ENCODE measurements around the gene IGF1R.

The IGF1R gene

DNA sequence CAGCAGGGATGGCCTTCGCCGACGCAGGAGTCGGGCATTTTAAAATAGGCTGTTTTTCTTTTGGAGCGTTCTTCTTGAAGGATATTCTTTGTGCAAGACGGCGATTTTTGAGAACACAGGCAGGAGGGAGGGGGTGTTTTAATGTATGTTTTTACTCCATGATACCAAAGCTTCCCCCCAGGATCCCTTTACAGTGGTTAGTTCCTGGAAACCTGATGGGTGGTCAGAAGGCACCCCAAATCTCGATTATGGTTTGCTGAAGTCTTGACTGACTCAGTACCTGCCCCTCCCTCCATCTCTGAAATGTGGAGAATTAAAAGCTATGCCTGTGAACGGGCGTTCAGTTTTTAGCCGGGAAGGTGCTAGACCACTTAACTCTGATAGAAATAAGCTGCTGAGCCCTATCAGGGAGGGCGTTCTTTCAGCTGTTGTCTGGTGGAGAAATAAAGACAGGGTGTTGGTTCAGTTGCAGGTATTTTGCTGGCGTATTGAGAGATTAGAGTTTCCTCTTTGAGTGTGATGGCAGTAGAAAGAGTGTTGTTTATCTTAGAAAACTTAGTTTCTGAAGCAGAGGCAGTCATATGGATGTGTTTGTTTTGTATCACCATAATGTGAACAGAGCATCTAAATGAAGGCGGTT is 3.4 kb downstream of the IGF1R start:
- Histone ChIP-seq H3K9ac (ENCODE audit: low read depth, low read length) (no peak overlapping the region), H3K36me3 (ENCODE audit: insufficient read depth, low read length) (no peaks in the 10 kb centered on the region), H3K4me2 (ENCODE audit: insufficient read depth, low read length) (peak overlapping the region; percentile 97), H2AFZ (ENCODE audit: low read depth, low read length) (no peak overlapping the region), H3K4me3 (ENCODE audit: low read depth in 1 of 2, low read length in 2 of 2) (0 out of 4 replicates have a peak overlapping the region, but pooled peaks of 1 of the 2 experiments have one; percentile 4), H3K27me3 (ENCODE audit: insufficient read depth, low read length, poor library complexity) (peaks cover 31% of the 10 kb centered on the region), H3K79me2 (ENCODE audit: insufficient read depth, low read length) (peaks cover 73% of the 10 kb centered on the region), H4K20me1 (ENCODE audit: insufficient read depth, low read length) (peaks cover 65% of the 10 kb centered on the region), H3K27ac (ENCODE audit: low read length) (no peak overlapping the region), H3K9me3 (ENCODE audit: insufficient read depth, low read length, severe bottlenecking) (no peaks in the 10 kb centered on the region), H3K4me1 (ENCODE audit: insufficient read depth, low read length) (peaks cover 54% of the 10 kb centered on the region)
- DNase-seq (no peak), ATAC-seq (ENCODE audit: insufficient read depth, low read depth) (no peak)
- TF ChIP-seq, protein P1, sequence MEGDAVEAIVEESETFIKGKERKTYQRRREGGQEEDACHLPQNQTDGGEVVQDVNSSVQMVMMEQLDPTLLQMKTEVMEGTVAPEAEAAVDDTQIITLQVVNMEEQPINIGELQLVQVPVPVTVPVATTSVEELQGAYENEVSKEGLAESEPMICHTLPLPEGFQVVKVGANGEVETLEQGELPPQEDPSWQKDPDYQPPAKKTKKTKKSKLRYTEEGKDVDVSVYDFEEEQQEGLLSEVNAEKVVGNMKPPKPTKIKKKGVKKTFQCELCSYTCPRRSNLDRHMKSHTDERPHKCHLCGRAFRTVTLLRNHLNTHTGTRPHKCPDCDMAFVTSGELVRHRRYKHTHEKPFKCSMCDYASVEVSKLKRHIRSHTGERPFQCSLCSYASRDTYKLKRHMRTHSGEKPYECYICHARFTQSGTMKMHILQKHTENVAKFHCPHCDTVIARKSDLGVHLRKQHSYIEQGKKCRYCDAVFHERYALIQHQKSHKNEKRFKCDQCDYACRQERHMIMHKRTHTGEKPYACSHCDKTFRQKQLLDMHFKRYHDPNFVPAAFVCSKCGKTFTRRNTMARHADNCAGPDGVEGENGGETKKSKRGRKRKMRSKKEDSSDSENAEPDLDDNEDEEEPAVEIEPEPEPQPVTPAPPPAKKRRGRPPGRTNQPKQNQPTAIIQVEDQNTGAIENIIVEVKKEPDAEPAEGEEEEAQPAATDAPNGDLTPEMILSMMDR (IDR thresholded peaks at IDR 0.05; ENCODE audit: borderline replicate concordance, extremely low read depth, low read length, poor library complexity, severe bottlenecking), result no peak
- TF ChIP-seq EZH2 (IDR thresholded peaks at IDR 0.05; ENCODE audit: borderline replicate concordance, low read depth, low read length, severe bottlenecking), result no peak

DNA sequence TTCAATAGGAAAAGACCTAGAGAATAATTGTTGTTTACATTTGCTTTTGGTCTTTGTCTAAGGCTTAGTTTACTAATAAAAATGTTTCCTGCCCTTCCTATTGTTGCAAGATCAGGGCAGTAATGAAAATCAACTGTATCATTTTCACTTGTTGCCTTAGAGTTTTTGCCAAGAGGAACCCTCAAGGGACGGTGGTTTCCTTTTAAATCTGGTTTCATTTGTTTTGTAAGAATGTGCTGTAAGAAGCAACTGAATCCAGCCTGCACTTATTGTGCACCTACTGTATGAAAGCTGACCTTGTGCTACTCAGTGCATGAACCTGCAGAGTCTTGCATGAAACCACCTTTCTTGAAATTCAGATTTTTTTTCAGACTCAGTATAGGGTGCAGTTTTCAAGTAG is 5.3 kb downstream of the IGF1R start:
- Histone ChIP-seq H3K4me2 (ENCODE audit: insufficient read depth, low read length) (no peak overlapping the region; the same call in 1 of the 2 replicates), H3K36me3 (ENCODE audit: insufficient read depth, low read length) (no peaks in the 10 kb centered on the region), H2AFZ (ENCODE audit: low read depth, low read length) (no peak overlapping the region), H3K27ac (ENCODE audit: low read length) (no peak overlapping the region), H3K27me3 (ENCODE audit: insufficient read depth, low read length, poor library complexity) (peaks cover 24% of the 10 kb centered on the region), H3K4me3 (ENCODE audit: low read depth in 1 of 2, low read length in 2 of 2) (no peak overlapping the region), H3K79me2 (ENCODE audit: insufficient read depth, low read length) (peaks cover 90% of the 10 kb centered on the region), H3K9me3 (ENCODE audit: insufficient read depth, low read length, severe bottlenecking) (no peaks in the 10 kb centered on the region), H4K20me1 (ENCODE audit: insufficient read depth, low read length) (peaks cover 82% of the 10 kb centered on the region), H3K4me1 (ENCODE audit: insufficient read depth, low read length) (peaks cover 47% of the 10 kb centered on the region), H3K9ac (ENCODE audit: low read depth, low read length) (no peak overlapping the region)
- DNase-seq (no peak), ATAC-seq (ENCODE audit: insufficient read depth, low read depth) (no peak)
- no peak for TF ChIP-seq EZH2 (IDR thresholded peaks at IDR 0.05; ENCODE audit: borderline replicate concordance, low read depth, low read length, severe bottlenecking)
- TF ChIP-seq, protein P1 (IDR thresholded peaks at IDR 0.05; ENCODE audit: borderline replicate concordance, extremely low read depth, low read length, poor library complexity, severe bottlenecking), result no peak

DNA sequence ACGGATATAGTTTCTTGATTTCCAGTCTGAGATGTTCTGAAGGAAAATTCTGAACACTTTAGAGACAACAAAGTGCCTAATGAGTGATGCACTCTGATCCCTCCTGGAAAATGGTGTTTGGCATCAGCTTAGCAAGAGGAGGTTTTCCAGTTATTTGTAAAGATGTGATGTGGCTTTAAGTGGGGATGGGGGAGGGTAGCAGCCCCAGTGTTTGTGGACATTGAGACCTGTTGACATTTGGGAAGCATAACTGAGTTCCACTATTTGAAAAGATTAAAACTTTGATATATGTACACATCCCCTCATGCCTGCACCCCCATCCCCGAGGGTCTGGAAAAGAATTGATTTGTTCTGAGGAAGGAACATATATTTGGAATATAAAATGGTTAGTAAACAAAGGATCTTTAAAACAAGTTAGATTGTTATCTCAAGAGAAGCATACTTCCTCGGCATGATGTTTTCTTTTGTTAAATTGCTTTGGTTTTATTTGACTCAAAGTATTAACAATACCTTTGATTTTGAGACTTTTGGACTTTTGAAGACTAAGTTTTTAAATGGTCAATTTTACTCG is 6.5 kb downstream of the IGF1R start:
- DNase-seq, result no peak
- Histone ChIP-seq H3K4me3 (ENCODE audit: low read depth in 1 of 2, low read length in 2 of 2) (no peak overlapping the region), H3K27ac (ENCODE audit: low read length) (no peak overlapping the region), H3K27me3 (ENCODE audit: insufficient read depth, low read length, poor library complexity) (peaks cover 17% of the 10 kb centered on the region), H3K79me2 (ENCODE audit: insufficient read depth, low read length) (peaks cover 95% of the 10 kb centered on the region), H3K9me3 (ENCODE audit: insufficient read depth, low read length, severe bottlenecking) (no peaks in the 10 kb centered on the region), H4K20me1 (ENCODE audit: insufficient read depth, low read length) (peaks cover 88% of the 10 kb centered on the region), H3K36me3 (ENCODE audit: insufficient read depth, low read length) (no peaks in the 10 kb centered on the region), H3K4me1 (ENCODE audit: insufficient read depth, low read length) (peaks cover 44% of the 10 kb centered on the region), H3K4me2 (ENCODE audit: insufficient read depth, low read length) (no peak overlapping the region), H3K9ac (ENCODE audit: low read depth, low read length) (no peak overlapping the region), H2AFZ (ENCODE audit: low read depth, low read length) (no peak overlapping the region)
- no peak for ATAC-seq (ENCODE audit: insufficient read depth, low read depth)
- TF ChIP-seq EZH2 (IDR thresholded peaks at IDR 0.05; ENCODE audit: borderline replicate concordance, low read depth, low read length, severe bottlenecking), result no peak
- TF ChIP-seq, protein P1 (IDR thresholded peaks at IDR 0.05; ENCODE audit: borderline replicate concordance, extremely low read depth, low read length, poor library complexity, severe bottlenecking), result no peak

Measured in DND-41 (cell line).